Measurements from ENCODE around the gene MGAT4C.

MGAT4C gene

DNA sequence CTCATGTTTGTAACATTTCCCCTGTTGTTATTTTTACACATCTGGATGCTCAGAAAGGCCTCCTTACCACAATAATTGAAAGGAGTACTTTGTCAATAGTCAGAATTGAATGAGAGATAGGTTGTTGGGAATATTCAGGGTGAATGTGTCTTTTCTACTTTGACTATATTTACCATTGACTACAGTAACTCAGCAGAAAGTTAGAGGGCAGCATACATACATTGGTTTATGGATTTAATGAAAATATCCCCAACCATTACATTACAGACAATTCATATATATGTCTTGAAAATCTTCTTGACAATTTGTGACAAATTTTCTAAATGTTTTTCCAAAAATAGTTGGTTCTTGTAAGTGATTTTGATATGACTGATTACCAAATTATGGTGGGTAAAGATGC, 284.4 kb downstream of the MGAT4C start:
- Histone ChIP-seq H3K9me3 (ENCODE audit: low read depth, low read length) (no peaks in the 10 kb centered on the region), H3K4me3 (no peak overlapping the region), H3K27ac (no peak overlapping the region), H3K36me3 (ENCODE audit: insufficient read depth, low read length) (no peaks in the 10 kb centered on the region), H3K9ac (ENCODE audit: insufficient read length) (no peak overlapping the region)
- no peak for TF ChIP-seq POLR2AphosphoS5 (IDR thresholded peaks at IDR 0.05; ENCODE audit: borderline replicate concordance, low read depth, low read length)
- TF ChIP-seq EZH2 (IDR thresholded peaks at IDR 0.05), result no peak
- TF ChIP-seq FOXP2 (optimal IDR thresholded peaks at IDR 0.05; ENCODE audit: control extremely low read depth, extremely low read length, insufficient read depth), result no peak
- DNase-seq (ENCODE audit: low read depth, low spot score), result no peak

DNA sequence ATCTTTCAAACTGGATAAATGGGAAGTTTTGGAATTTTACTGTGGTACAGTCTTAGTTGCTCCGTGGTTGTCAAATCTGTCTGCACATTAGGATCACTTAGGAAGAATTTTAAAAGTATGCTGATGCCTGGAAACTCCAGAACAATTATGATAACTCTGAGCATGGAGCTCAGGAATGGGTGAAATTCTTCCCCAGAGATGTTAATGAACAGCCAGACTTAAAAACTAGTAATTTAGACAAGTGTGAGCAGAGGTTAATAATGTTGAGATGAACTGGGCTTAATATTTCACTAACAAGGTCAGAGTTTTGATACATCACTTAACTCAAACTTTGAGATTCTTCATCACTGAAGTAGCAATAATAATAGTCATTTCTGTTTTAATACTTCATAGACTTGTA, 287.6 kb downstream of the MGAT4C start:
- Histone ChIP-seq H3K9me3 (ENCODE audit: low read depth, low read length) (no peaks in the 10 kb centered on the region), H3K4me3 (no peak overlapping the region), H3K27ac (no peak overlapping the region), H3K36me3 (ENCODE audit: insufficient read depth, low read length) (no peaks in the 10 kb centered on the region), H3K9ac (ENCODE audit: insufficient read length) (no peak overlapping the region)
- no peak for DNase-seq (ENCODE audit: low read depth, low spot score)
- TF ChIP-seq POLR2AphosphoS5 (IDR thresholded peaks at IDR 0.05; ENCODE audit: borderline replicate concordance, low read depth, low read length) (no peak), EZH2 (IDR thresholded peaks at IDR 0.05) (no peak), FOXP2 (optimal IDR thresholded peaks at IDR 0.05; ENCODE audit: control extremely low read depth, extremely low read length, insufficient read depth) (no peak)

DNA sequence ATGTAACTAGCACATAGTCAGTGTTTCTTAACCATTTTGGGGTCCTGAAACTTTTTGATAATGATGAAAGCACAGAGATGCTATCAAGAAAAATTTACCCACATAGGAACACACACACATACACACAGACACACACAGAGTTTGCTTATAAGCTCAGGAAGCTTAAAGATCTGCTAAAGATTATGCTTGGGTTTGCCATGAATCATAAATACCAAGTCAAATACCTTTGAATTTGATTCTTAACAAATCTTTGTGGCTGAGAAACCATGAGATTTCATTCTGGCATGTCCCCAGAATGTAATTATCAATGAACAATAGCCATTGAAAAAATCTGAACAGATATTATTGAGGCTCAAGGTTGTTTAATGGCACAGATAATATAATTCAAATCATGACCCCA, 292.9 kb downstream of the MGAT4C start:
- Histone ChIP-seq H3K9me3 (ENCODE audit: low read depth, low read length) (no peaks in the 10 kb centered on the region), H3K27ac (no peak overlapping the region), H3K36me3 (ENCODE audit: insufficient read depth, low read length) (no peaks in the 10 kb centered on the region), H3K4me3 (no peak overlapping the region), H3K9ac (ENCODE audit: insufficient read length) (no peak overlapping the region)
- DNase-seq (ENCODE audit: low read depth, low spot score), result no peak
- TF ChIP-seq POLR2AphosphoS5 (IDR thresholded peaks at IDR 0.05; ENCODE audit: borderline replicate concordance, low read depth, low read length) (no peak), EZH2 (IDR thresholded peaks at IDR 0.05) (no peak), FOXP2 (optimal IDR thresholded peaks at IDR 0.05; ENCODE audit: control extremely low read depth, extremely low read length, insufficient read depth) (no peak)

DNA sequence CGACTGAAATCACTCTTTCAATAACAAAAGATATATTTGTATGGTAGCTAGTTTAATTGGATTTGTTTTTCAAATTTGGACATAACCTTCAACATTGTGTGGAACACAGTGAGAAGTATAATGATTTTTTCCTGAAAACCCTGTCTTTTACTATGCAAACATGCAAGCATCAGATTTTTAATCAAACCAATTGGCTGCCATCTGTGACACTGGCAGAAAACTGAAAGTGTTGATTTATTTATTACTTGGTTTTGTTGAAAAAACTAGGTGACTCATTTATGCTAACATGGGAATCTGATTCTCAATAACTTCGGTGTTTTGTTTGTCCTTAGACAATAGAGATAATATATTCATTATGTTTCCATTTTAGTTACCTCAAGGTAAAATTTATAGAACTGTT, 300.1 kb downstream of the MGAT4C start:
- H3K4me3 ChIP-seq, result no peak overlapping the region
- no peak overlapping the region for H3K27ac ChIP-seq
- H3K9ac ChIP-seq (ENCODE audit: insufficient read length), result no peak overlapping the region
- H3K36me3 ChIP-seq (ENCODE audit: insufficient read depth, low read length), result no peaks in the 10 kb centered on the region
- DNase-seq (ENCODE audit: low read depth, low spot score), result no peak
- TF ChIP-seq POLR2AphosphoS5 (IDR thresholded peaks at IDR 0.05; ENCODE audit: borderline replicate concordance, low read depth, low read length) (no peak), EZH2 (IDR thresholded peaks at IDR 0.05) (no peak)
- H3K9me3 ChIP-seq (ENCODE audit: low read depth, low read length), result no peaks in the 10 kb centered on the region

DNA sequence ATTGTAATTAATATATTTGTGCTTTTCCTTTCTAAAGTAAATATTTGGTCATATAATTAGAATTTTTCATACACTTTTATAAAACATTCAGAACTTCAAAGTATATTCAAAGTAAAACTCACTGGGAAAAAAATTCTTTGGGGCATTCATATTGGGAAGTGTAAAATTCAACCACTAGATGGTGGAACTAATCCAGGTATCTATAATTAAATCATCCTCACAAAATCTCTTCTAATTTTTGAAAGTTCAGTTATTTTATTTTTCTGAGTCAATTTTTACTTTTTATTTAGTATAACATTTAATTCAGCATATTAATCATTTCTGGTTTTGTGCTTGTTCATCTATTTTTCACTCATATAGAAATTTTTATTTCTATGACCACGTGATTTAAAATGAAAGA, 301.1 kb downstream of the MGAT4C start:
- no peak for DNase-seq (ENCODE audit: low read depth, low spot score)
- Histone ChIP-seq H3K9me3 (ENCODE audit: low read depth, low read length) (no peaks in the 10 kb centered on the region), H3K4me3 (no peak overlapping the region), H3K36me3 (ENCODE audit: insufficient read depth, low read length) (no peaks in the 10 kb centered on the region), H3K27ac (no peak overlapping the region), H3K9ac (ENCODE audit: insufficient read length) (no peak overlapping the region)
- TF ChIP-seq EZH2 (IDR thresholded peaks at IDR 0.05), result no peak
- no peak for TF ChIP-seq FOXP2 (optimal IDR thresholded peaks at IDR 0.05; ENCODE audit: control extremely low read depth, extremely low read length, insufficient read depth)
- TF ChIP-seq POLR2AphosphoS5 (IDR thresholded peaks at IDR 0.05; ENCODE audit: borderline replicate concordance, low read depth, low read length), result no peak

DNA sequence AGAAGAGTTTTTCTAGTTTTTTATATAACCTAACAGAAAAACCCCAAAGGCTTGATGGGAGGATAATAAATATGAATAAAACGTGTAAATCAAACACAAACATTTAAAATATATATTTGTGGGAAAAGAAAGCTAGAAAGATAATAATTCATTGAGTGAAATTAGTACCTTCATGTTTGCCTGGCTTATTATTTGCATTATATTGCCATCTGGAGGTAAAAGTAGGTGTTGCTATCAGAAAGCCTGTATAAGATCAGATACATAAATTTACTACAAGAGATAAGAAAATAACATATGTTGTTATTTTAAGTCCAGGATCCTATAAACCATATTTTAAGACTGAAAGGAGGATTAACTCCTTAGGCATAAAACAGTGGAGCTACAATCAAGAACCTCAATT, 304.4 kb downstream of the MGAT4C start:
- H3K9me3 ChIP-seq (ENCODE audit: low read depth, low read length), result no peaks in the 10 kb centered on the region
- no peak for TF ChIP-seq POLR2AphosphoS5 (IDR thresholded peaks at IDR 0.05; ENCODE audit: borderline replicate concordance, low read depth, low read length)
- no peak for TF ChIP-seq EZH2 (IDR thresholded peaks at IDR 0.05)
- TF ChIP-seq FOXP2 (optimal IDR thresholded peaks at IDR 0.05; ENCODE audit: control extremely low read depth, extremely low read length, insufficient read depth), result no peak
- H3K36me3 ChIP-seq (ENCODE audit: insufficient read depth, low read length), result no peaks in the 10 kb centered on the region
- no peak overlapping the region for H3K4me3 ChIP-seq
- no peak overlapping the region for H3K27ac ChIP-seq
- no peak overlapping the region for H3K9ac ChIP-seq (ENCODE audit: insufficient read length)
- DNase-seq (ENCODE audit: low read depth, low spot score), result peak; percentile 30

DNA sequence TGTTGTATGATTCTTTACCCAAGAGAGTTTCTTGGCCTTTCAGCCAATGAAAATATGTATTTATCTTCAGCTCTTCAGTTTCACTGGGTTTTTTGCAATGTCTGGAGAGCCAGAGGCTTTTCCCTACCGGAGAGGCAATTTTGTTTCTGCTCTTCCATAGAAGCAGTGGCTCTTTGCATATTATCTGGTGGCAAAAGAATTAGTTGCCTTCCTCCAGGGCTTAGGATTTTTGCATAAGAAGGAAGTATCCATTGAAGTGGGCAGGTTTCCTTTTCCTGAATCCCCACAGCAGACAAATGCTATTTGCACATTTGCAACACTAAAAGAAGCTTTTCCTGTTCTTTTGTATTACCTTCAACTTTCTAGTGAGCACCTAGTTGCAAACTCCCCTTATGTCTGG, 306.9 kb downstream of the MGAT4C start:
- no peaks in the 10 kb centered on the region for H3K36me3 ChIP-seq (ENCODE audit: insufficient read depth, low read length)
- TF ChIP-seq POLR2AphosphoS5 (IDR thresholded peaks at IDR 0.05; ENCODE audit: borderline replicate concordance, low read depth, low read length) (no peak), EZH2 (IDR thresholded peaks at IDR 0.05) (no peak), FOXP2 (optimal IDR thresholded peaks at IDR 0.05; ENCODE audit: control extremely low read depth, extremely low read length, insufficient read depth) (no peak)
- H3K9ac ChIP-seq (ENCODE audit: insufficient read length), result no peak overlapping the region
- peak; percentile 20 for DNase-seq (ENCODE audit: low read depth, low spot score)
- no peak overlapping the region for H3K27ac ChIP-seq
- no peak overlapping the region for H3K4me3 ChIP-seq
- 0 out of 2 replicates have a peak, but pooled peaks cover 3% of the 10 kb centered on the region for H3K9me3 ChIP-seq (ENCODE audit: low read depth, low read length)

DNA sequence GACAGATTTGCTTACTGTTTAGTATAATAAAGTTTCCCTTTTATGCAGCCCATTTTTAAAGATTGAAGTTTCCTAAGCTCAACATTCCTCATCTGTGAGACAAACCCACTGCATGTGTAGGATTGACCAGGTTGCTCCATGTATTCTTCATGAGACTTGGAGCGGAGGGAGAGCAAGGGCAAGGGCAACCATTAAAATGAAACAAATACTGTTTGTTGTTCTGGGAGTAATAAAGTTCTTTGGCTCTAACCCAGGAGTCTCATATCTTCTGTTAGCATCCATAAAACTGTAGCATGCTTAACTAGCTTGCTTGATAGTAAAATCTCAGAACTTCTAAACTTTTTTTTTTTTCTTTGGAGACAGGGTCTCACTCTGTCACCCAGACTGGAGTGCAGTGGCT, 307.9 kb downstream of the MGAT4C start:
- H3K9me3 ChIP-seq (ENCODE audit: low read depth, low read length), result 0 out of 2 replicates have a peak, but pooled peaks cover 3% of the 10 kb centered on the region
- no peak overlapping the region for H3K27ac ChIP-seq
- no peak overlapping the region for H3K9ac ChIP-seq (ENCODE audit: insufficient read length)
- TF ChIP-seq POLR2AphosphoS5 (IDR thresholded peaks at IDR 0.05; ENCODE audit: borderline replicate concordance, low read depth, low read length) (no peak), EZH2 (IDR thresholded peaks at IDR 0.05) (no peak), FOXP2 (optimal IDR thresholded peaks at IDR 0.05; ENCODE audit: control extremely low read depth, extremely low read length, insufficient read depth) (no peak)
- no peaks in the 10 kb centered on the region for H3K36me3 ChIP-seq (ENCODE audit: insufficient read depth, low read length)
- no peak for DNase-seq (ENCODE audit: low read depth, low spot score)
- no peak overlapping the region for H3K4me3 ChIP-seq

DNA sequence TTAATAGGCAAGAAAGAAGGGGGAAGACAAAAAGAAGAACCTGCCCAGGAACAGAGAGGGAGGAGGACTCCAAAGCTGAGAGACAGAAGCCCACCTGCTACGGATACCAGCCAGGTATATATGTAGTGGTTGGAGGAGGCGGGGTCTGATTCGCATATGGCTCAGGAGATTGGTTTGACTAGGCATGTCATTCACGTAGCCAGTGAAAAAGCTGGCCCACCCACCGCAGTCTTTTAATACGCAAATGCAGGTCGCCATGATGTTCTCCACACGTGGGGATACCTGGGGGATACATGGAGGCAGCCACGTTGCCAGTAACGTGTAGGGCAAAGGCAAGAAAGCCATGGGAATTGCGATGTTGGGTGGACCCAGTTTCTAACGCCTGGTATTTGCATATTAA, 308.9 kb downstream of the MGAT4C start:
- DNase-seq (ENCODE audit: low read depth, low spot score), result no peak
- H3K4me3 ChIP-seq, result no peak overlapping the region
- no peak overlapping the region for H3K27ac ChIP-seq
- TF ChIP-seq FOXP2 (optimal IDR thresholded peaks at IDR 0.05; ENCODE audit: control extremely low read depth, extremely low read length, insufficient read depth) (no peak), EZH2 (IDR thresholded peaks at IDR 0.05) (no peak), POLR2AphosphoS5 (IDR thresholded peaks at IDR 0.05; ENCODE audit: borderline replicate concordance, low read depth, low read length) (no peak)
- 0 out of 2 replicates have a peak, but pooled peaks cover 3% of the 10 kb centered on the region for H3K9me3 ChIP-seq (ENCODE audit: low read depth, low read length)
- no peak overlapping the region for H3K9ac ChIP-seq (ENCODE audit: insufficient read length)
- H3K36me3 ChIP-seq (ENCODE audit: insufficient read depth, low read length), result no peaks in the 10 kb centered on the region
